Right kidney (tissue), 1 donor: ENCODE data around the gene SHFL.

Source experiments
- DNase-seq: peaks from one replicate; pipeline ENCODE4 v3.0.0-alpha.2; 2016

The SHFL gene

GRCh38 chr19:10086591-10087192, 575 bp downstream of the SHFL start:
- peak; percentile 55 for DNase-seq

- no peak for DNase-seq
These were observed 1.4 kb downstream of the SHFL start for GRCh38 chr19:10087296-10088061.

- DNase-seq: no peak
These were observed 2.9 kb downstream of the SHFL start for GRCh38 chr19:10088949-10089554.

GRCh38 chr19:10089801-10090375, 3.8 kb downstream of the SHFL start:
- DNase-seq: no peak

GRCh38 chr19:10091370-10091687, 5.2 kb downstream of the SHFL start:
- no peak for DNase-seq

- no peak for DNase-seq
These were observed 6.0 kb downstream of the SHFL start for GRCh38 chr19:10091895-10092641.

- DNase-seq: no peak
These were observed 6.7 kb downstream of the SHFL start for GRCh38 chr19:10092648-10093294.

GRCh38 chr19:10093295-10094186, 7.4 kb downstream of the SHFL start:
- no peak for DNase-seq

GRCh38 chr19:10095622-10095947, 9.5 kb downstream of the SHFL start:
- no peak for DNase-seq

- DNase-seq: peak; percentile 95
These were observed 10.0 kb downstream of the SHFL start for GRCh38 chr19:10095948-10096614.

- no peak for DNase-seq
These were observed 10.5 kb downstream of the SHFL start for GRCh38 chr19:10096615-10096963.

GRCh38 chr19:10100163-10100785, 14.2 kb downstream of the SHFL start:
- no peak for DNase-seq

- DNase-seq: peak; percentile 41
These were observed 16.7 kb downstream of the SHFL start for GRCh38 chr19:10102787-10103236.

GRCh38 chr19:10104130-10104513, 18.0 kb downstream of the SHFL start:
- DNase-seq: no peak

- no peak for DNase-seq
These were observed 18.8 kb downstream of the SHFL start for GRCh38 chr19:10104665-10105508.

GRCh38 chr19:10105509-10106099, 19.5 kb downstream of the SHFL start:
- DNase-seq: no peak

GRCh38 chr19:10106100-10106936, 20.2 kb downstream of the SHFL start, which contains the start of gene PPAN:
Gene PPAN (plus strand): TSS chr19:10106362. CDS start chr19:10106395, 33 bp downstream.
- peak; percentile 85 for DNase-seq

- DNase-seq: no peak
These were observed 21.1 kb downstream of the SHFL start for GRCh38 chr19:10107254-10107653.
